ENCODE results near the gene SEZ6L2.
"Not testable (repeated sequence)": the region's sequence is repeated elsewhere in the genome, so short reads cannot be mapped to it uniquely, and the experiment has no call there.

The SEZ6L2 gene

GRCh38 chr16:29911676-29912010 is 12.3 kb upstream of the SEZ6L2 start:
- no peak overlapping the region for H3K4me3 ChIP-seq (ENCODE audit: low read length)
- DNase-seq (ENCODE audit: low read depth, low spot score): no peak

GRCh38 chr16:29910819-29911675 is 11.7 kb upstream of the SEZ6L2 start:
- no peak for DNase-seq (ENCODE audit: low read depth, low spot score)
- H3K4me3 ChIP-seq (ENCODE audit: low read length): no peak overlapping the region

- not testable (repeated sequence) for H3K4me3 ChIP-seq (ENCODE audit: low read length); DNase-seq (ENCODE audit: low read depth, low spot score)
Observed at GRCh38 chr16:29909851-29910250, 10.5 kb upstream of the SEZ6L2 start.

GRCh38 chr16:29909391-29909790 is 10.0 kb upstream of the SEZ6L2 start:
- no peak overlapping the region for H3K4me3 ChIP-seq (ENCODE audit: low read length)
- no peak for DNase-seq (ENCODE audit: low read depth, low spot score)

GRCh38 chr16:29908719-29909220 is 9.4 kb upstream of the SEZ6L2 start:
- H3K4me3 ChIP-seq (ENCODE audit: low read length): no peak overlapping the region
- DNase-seq (ENCODE audit: low read depth, low spot score): no peak

GRCh38 chr16:29907973-29908372 is 8.6 kb upstream of the SEZ6L2 start:
- no peak for DNase-seq (ENCODE audit: low read depth, low spot score)

GRCh38 chr16:29906520-29907244 is 7.3 kb upstream of the SEZ6L2 start:
- H3K4me3 ChIP-seq (ENCODE audit: low read length): no peak overlapping the region
- DNase-seq (ENCODE audit: low read depth, low spot score): no peak

More at GRCh38 chr16:29907973-29908372, 8.6 kb upstream of the SEZ6L2 start:
- H3K4me3 ChIP-seq (ENCODE audit: low read length): no peak overlapping the region

- DNase-seq (ENCODE audit: low read depth, low spot score): no peak
- no peak overlapping the region for H3K4me3 ChIP-seq (ENCODE audit: low read length)
Observed at GRCh38 chr16:29905668-29906067, 6.3 kb upstream of the SEZ6L2 start.

GRCh38 chr16:29904947-29905346 is 5.6 kb upstream of the SEZ6L2 start:
- H3K4me3 ChIP-seq (ENCODE audit: low read length): no peak overlapping the region
- no peak for DNase-seq (ENCODE audit: low read depth, low spot score)

GRCh38 chr16:29903590-29903989 is 4.2 kb upstream of the SEZ6L2 start:
- DNase-seq (ENCODE audit: low read depth, low spot score): peak; percentile 33
- H3K4me3 ChIP-seq (ENCODE audit: low read length): no peak overlapping the region

GRCh38 chr16:29901607-29901945 is 2.2 kb upstream of the SEZ6L2 start:
- H3K4me3 ChIP-seq (ENCODE audit: low read length): no peak overlapping the region
- DNase-seq (ENCODE audit: low read depth, low spot score): no peak

- H3K4me3 ChIP-seq (ENCODE audit: low read length): peak overlapping the region; percentile 51
- no peak for DNase-seq (ENCODE audit: low read depth, low spot score)
Observed at GRCh38 chr16:29900888-29901606, 1.7 kb upstream of the SEZ6L2 start.

GRCh38 chr16:29900102-29900887 is 945 bp upstream of the SEZ6L2 start, which contains the start of gene ASPHD1:
TSS of gene ASPHD1 (plus strand) at chr16:29900488. CDS start at chr16:29900972, 484 bp downstream.
- H3K4me3 ChIP-seq (ENCODE audit: low read length): peak within 1 kb of the TSS; percentile 51
- DNase-seq (ENCODE audit: low read depth, low spot score): peak; percentile 33

- no peak for DNase-seq (ENCODE audit: low read depth, low spot score)
- H3K4me3 ChIP-seq (ENCODE audit: low read length): peak overlapping the region; percentile 51
Observed at GRCh38 chr16:29898804-29899515, 390 bp downstream of the SEZ6L2 start.

- H3K4me3 ChIP-seq (ENCODE audit: low read length): no peak overlapping the region
- no peak for DNase-seq (ENCODE audit: low read depth, low spot score)
Observed at GRCh38 chr16:29898135-29898803, 1.1 kb downstream of the SEZ6L2 start.

- DNase-seq (ENCODE audit: low read depth, low spot score): no peak
- no peak overlapping the region for H3K4me3 ChIP-seq (ENCODE audit: low read length)
Observed at GRCh38 chr16:29897333-29897732, 2.0 kb downstream of the SEZ6L2 start.

GRCh38 chr16:29896841-29897240 is 2.5 kb downstream of the SEZ6L2 start:
- DNase-seq (ENCODE audit: low read depth, low spot score): no peak

GRCh38 chr16:29894352-29894751 is 5.0 kb downstream of the SEZ6L2 start:
- DNase-seq (ENCODE audit: low read depth, low spot score): no peak
- H3K4me3 ChIP-seq (ENCODE audit: low read length): no peak overlapping the region

More at GRCh38 chr16:29896841-29897240, 2.5 kb downstream of the SEZ6L2 start:
- H3K4me3 ChIP-seq (ENCODE audit: low read length): no peak overlapping the region
